Raji (cell line): ENCODE measurements around the gene NUDT1.

Source experiments
- POLR2A ChIP-seq: IDR thresholded peaks from 2 replicates; pipeline ENCODE4 v1.6.1; 2011; ENCODE audit warnings: low read depth, low read length, control low read depth; ENCODE audit not compliant: insufficient read depth

NUDT1 gene

DNA sequence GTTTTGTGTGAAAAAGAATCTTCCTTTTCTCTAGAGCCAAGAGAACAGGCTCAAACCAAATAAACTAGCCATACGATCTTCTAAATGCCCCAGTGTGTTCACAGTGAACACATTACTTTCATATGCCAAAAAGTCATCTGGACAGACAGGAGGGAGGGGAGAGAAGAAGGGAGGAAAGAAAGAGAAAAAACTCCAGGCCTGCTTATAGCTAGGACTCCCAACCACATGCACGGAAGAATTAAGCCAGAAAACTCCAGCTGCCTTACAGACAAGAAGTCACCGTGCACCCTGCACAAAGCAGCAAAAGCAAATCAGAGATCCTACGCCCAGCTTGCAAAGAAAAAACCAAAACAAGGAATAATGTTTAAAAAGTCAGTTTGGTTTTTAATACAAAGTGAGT is 37.9 kb downstream of the NUDT1 start:
- TF ChIP-seq POLR2A = no peak

DNA sequence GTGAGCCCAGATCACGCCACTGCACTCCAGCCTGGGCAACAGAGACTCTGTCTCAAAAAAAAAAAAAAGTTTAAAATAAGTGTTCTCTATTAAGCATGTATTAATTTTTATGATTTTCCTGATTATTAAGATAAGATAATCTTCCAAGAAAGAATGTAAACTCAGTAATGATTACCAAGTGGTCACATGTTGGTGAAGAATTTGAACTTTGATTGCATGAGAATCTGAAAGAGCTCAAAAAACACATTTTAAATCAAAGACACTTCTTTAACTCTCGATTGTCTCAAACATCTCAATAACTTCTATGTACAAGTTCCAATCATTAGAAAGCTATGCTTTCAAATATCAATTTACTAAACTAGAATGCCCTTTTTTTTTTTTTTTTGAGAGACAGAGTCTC is 38.4 kb downstream of the NUDT1 start:
- no peak for TF ChIP-seq POLR2A

DNA sequence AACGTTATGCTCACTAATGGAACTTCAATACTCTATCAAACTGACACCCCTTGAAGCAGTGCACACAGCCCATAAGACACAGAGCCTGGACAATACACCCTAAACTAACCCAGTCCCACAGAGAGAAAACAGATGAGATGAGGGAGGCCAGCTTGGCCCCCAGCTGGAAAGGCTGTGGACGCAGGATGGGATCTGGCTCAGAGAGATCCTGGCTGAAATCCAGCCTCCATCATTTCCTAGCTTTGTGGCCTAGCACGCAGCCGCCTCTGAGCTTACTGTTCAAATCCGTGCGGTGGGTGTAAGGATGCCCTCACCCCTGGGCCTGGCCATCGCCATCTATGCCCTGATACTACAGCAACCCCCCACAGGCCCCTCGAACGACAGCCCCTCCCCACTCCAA is 39.5 kb downstream of the NUDT1 start:
- TF ChIP-seq POLR2A = no peak

DNA sequence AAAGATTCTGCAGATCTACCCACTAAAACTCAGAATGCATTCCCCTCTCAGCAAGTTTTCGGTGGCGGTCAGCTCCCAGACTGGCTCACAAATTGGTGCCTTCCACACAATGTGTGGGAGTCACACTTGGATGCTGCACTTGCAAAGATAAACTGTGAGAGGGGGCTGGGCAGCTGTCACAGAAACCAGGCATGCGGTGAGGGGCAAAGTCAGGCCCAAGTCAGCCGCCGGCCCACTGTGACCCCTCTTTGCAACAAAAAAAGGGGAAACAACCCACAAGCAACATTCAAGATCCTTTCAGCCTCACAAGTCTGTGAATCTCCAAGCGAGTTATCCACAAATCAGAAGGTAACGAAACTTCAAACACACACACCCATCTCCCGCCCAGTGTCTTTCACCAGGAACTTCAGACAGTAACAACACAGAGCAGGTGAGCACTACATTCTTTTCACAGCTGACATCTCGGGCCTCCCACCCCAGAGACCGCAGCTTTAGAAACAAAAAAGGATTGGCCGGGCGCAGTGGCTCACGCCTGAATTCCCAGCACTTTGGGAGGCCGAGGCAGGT is 40.2 kb downstream of the NUDT1 start:
- no peak for TF ChIP-seq POLR2A

DNA sequence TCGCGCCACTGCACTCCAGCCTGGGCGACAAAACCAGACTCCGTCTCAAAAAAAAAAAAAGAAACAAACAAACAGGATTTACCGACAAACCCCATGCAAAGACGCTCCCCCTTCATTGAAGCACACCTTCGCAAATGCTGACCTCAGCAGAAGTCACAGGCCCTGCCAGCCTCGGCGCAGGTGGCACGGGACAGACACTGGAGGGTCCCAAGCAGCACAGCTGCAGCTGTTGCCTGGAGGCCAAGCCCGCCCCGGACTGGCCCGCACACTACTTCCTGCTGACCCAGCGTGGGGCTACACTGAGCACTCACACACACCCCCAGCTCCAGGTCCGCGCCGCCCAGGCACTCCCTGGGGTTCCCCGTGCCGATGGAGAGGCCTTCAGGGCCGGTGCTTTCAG is 41.0 kb downstream of the NUDT1 start:
- TF ChIP-seq POLR2A = no peak

DNA sequence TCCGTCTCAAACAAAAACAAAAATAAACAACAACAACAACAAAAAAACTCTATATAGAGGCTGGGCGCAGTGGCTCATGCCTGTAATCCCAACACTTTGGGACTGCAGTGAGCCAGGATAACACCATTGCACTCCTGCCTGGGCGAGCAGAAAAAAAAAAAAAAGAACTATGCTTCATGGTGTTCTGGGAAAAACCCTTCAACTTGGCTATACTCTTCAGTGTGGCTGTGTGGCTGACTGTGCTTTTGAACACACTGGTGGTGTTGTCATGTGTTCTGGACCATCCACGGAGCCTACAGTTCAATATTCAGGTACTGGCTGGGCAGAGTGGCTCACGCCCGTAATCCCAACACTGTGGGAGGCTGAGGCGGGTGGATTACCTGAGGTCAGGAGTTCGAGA is 45.7 kb downstream of the NUDT1 start:
- TF ChIP-seq POLR2A = no peak

DNA sequence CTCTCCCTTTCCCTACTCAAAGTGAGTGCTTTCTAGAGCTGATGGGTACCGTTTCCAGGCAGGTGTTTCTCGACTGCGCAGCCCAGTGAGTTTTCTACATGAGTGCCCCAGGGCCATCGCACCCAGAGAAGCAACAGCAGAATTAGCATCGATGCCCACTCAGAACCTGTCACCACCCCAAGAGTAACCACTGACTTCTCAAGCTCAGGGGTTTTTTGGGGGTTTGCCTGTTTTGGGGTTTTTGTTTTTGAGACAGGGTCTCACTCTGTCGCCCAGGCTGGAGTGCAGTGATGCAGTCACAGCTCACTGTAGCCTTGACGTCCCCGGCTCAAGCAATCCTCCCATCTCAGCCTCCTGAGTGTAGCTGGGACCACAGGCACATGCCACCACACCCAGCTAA is 46.5 kb downstream of the NUDT1 start:
- no peak for TF ChIP-seq POLR2A

DNA sequence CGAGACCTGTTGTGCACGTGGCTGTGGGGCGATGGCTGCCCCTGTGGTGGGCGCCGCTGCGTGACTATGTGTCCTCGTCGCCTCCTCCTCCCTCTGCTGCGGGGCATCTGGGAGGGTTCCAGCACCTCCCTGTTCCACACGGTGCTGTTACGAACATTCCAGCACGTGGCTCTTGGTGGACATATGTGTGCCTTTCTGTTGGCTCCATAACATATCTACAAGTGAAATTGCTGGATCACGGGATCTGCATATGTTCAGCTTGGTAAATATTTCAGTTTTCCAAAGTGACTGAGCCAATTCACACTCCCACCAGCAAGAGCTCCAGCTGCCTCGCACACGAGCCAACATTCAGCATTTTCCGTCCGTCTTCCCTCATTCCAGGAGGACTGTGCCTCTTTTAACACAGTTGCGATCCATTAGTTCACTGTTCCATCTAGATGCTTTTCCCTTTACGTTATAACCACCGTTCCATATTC is 47.1 kb downstream of the NUDT1 start:
- no peak for TF ChIP-seq POLR2A

DNA sequence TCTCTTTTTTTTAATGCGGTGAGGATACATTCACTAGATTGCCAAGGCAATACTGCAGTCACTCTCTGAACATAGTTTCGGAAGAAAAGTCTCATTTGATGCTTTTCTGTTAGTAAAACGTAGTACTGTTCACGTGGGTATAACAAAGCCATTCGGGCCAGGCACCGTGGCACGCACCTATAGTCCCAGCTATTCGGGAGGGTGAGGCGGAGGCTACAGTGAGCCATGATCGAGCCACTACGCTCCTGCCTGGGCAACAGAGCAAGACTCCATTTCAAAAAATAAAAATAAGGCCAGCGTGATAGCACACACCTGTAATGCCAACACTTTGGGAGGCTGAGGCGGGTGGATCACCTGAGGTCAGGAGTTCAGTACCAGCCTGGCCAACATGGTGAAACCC is 47.6 kb downstream of the NUDT1 start:
- TF ChIP-seq POLR2A = no peak

DNA sequence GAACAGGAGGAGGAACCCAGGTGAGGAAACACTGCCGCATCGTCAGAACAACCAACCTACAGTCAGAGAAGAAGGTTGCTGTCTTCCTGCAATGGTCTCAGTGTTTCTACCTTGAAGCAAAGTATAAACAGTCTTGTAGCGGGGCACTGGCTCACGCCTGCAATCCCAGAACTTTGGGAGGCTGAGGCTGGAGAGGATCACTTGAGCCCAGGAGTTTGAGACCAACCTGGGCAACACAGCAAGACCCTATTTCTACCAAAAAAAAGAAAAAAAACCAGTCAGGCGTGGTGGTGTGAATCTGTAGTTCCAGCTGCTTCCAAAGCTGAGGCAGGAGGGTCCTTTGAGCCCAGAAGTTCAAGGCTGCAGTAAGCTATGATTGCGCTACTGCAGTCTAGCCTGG is 48.9 kb downstream of the NUDT1 start:
- TF ChIP-seq POLR2A = no peak

DNA sequence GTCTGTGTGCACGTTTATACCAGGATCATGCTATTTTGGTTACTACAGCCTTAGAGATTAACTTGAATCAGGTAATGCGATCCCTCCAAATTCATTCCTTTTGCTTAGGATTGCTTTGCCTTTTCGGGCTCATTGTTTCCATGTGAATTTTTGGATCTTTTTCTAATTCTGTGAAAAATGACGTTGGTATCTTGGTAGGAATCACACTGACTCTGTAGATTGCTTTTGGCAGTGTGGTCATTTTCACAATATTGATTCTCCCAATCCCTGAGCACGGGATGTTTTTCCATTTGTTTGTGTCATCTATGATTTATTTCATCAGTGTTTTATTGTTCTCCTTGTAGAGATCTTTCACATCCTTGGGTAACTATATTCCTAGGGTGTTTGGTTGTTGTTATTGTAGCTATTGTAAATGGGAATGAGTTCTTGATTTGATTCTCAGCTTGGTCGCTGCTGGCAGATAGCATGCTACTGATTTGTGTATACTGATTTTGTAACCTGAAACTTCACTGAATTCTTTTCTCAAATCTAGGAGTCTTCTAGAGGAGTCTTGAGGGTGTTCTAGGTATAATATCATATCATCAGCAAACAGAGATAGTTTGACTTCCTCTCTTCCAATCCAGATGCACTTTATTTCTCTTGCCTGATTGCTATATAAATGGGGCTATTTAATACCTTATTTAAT is 54.1 kb downstream of the NUDT1 start:
- TF ChIP-seq POLR2A = no peak

DNA sequence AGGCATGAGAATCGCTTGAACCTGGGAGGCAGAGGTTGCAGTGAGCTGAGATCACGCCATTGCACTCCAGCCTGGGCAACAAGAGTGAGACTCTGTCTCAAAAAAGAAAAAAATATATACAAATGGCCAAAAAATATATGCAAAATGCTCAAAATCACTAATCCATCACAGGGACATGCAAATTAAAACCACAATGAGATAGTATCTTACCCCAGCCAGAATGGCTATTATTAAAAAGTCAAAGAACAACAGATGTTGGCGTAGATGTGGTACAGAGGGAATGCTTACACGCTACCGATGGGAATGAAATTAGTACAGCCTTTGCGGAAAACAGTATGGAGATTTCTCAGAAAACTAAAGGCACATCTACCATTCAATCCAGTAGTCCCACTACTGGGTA is 54.8 kb downstream of the NUDT1 start:
- TF ChIP-seq POLR2A = no peak

DNA sequence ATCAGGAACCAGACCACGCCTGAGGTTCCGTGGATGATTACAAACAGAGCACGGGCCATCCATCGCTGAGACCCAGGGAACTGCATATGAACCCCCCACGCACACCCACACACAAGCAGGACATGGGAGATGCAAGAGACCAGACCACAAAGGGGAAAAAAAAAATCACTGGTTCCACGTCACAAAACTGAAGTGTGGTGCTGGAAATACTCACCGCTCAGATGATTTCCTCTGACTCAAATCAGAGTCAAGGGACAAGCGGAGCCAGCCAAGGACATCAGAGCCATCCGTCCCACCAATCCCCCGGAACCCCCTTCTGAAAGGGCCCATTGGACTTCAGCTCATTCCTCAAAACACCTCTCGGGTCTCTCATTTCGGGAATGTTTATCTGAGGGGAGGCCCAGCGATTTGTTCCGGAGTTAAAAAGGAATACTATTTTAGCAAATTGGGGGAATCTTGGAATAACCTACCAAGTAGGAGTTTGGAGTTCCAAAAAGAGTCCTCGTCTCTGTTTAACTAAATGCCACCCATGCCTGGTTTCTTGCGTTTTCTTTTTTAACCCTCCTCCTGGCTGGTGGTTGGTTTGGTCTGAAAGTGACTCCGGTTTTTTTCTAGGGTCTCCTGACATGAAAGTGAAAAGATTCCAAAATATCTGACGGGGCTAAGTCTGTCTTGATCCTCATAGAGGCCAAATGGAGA is 57.3 kb downstream of the NUDT1 start:
- TF ChIP-seq POLR2A = no peak

DNA sequence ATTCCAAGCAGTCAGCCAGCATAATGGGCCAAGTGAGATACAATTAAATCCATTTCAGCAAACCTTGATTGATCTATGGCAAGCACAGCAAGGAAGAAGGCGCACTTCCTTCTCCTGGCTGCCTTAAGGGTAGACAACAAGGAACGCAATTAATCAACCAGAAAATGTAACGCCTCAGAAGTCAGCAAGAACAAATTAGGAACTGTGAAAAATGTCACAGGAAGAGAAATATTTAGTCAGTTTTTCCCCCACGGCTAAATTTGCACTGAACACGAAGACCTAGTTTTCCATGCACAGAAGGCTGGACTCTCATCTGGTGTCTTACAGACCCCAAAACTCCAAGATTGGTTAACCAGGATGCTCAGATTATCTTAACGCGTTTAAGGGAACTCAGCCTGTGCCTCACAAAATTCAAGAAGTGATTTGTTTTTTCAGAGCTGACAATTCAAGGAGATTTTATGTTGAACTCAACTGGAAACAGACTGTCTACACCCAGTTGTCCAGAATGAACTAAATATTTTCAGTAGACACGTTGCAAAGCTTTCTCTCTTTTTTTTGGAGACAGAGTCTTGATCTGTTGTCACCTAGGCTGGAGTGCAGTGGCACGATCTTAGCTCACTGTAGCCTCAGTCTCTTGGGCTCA is 58.0 kb downstream of the NUDT1 start:
- TF ChIP-seq POLR2A = no peak
